GM21717 (cell line): ENCODE measurements around the gene HAUS8.

Experiments
- ATAC-seq: cut with Tn5 transposase; IDR thresholded peaks from one replicate; pipeline ENCODE4 v1.9.1; 2021; ENCODE audit warnings: mild to moderate bottlenecking, moderate library complexity; ENCODE audit not compliant: unreplicated experiment

The HAUS8 gene

DNA sequence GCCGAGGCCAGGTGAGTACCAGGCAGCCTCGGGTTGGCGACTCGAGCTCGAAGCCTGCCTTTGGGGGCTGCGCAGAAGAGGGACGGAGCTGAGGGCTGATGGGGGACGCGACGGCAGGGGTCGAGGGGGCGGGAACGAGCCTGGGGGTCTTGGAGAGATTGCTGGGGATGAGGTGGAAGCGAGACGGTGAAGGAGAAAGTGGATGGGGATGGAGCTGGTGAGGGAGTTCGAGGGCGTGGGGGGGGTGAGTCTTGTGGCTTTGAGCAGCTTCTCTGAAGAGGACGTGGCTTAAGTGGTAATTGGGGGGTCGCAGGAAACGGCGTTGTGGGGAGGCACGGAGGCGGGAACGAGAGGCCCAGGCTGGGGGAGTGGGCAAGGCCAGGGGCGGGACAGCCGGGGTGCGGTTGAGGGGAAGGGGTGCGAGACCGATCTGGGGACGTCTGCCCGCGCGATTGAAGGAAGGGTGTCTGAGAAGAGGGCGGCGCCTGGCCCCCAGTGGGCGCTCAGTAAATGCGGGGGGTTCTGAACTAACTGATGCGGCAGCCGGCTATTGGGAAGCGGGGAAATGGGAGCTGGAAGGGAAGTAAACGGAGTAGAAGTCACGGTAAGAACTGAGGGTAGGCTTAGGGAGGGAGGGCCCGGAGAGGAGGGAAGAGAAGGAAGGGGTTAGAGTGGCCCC, 751 bp upstream of the HAUS8 start:
- ATAC-seq: no peak

DNA sequence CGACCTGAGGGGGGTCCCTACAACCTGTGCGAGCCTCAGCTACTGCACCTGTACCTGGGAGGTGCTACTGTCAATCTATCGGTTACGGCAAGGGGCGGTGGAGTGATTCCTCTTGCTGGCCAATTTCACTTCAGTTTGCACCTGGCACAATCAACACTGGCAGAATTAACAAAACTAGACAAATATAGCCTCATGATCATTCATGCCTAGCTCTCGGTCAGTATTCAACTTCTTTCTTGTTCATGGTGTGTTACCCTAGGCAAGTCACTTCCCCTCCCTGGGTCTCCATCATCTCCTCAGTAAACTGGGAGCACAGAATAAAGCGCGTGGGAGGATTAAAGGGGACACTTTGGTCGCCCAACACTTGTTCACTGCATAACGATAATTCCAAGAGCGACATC, 618 bp downstream of the HAUS8 start:
- peak; percentile 2 for ATAC-seq

DNA sequence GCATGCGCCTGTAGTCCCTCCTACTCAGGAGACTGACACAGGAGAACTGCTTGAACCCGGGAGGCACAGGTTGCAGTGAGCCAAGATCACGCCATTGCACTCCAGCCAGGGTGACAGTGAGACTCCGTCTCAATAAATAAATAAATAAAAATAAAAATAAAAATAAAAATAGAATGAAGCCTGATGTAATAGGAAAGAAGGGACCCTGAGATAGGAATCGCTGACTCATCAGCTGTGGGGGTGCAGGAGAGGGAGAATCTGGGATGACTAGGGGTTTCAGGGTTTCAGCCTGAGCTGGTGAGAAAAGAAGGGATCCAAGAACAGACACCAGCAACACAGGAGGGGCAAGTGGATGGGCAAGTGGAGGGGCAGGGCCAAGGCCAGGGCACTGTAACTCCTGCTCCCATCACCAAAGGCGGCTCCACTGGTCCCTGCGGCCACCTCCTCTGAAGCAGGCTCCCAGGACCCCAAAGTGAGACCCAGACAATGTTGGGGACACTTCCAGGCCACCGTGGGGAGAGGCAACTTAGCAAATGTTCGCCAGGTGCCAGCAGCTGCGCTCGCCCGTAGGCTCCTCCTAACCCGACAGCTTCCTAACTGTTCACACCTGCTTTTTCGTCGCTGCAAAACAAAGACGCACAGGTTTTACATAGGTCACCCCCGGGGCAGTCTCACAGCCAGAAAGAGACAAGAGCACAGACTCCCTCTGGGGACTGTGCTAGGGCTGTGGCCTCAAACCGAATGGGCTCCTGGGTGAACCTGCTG, 1.2 kb downstream of the HAUS8 start:
- ATAC-seq: peak; percentile 4

DNA sequence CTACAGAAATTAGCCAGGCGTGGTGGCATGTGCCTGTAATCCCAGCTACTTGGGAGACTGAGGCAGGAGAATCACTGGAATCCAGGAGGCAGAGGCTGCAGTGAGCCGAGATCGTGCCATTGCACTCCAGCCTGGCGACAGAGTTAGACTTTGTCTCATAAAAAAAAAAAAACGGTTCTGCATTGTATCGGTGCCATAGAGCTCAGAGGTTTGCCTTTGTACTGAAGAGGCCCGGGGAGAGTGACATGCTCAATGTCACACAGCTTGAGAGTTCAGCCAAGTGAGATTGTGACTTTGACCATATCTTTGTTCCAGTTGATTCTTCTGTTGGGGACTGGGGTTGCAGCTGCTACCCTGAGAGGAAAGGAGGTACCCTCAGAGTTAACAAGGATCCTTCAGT, 4.3 kb downstream of the HAUS8 start:
- no peak for ATAC-seq

DNA sequence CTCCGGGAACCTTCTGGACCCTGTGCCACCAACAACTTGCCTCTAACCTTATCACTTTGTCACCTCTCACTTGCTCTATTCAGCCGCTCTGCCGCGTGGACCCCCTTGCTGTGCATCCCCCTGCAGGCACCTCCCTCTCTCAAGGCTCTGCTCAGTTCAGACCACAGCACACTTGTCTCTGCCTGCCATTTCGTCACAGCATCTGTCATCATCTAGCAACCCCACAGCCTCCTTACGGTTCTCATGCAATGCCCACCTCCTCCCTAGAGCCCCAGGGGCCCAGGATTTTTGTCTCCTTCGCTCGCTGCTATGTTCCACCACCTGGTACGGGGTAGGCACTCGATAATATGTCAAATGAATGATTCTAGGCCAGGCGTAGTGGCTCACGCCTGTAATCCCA, 4.8 kb downstream of the HAUS8 start:
- ATAC-seq: no peak

DNA sequence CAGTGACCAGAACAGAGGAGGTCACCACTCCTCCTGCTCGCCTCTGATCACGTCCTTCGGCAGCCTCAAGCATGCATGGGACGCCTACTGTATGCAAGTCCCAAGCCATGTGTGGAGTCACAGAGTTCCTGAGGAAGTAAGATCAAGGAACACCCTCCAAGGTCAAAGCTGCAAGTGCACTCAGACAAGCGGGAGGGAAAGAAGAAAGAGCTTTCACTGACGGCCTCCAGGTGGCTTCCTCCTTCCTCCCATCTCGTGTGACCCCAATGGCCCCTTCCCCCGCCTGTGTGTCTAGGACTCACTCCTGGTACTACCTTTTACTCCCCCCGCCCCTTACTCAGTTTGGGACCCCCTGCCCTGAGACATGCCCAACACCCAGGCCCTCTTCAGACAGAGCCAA, 6.1 kb downstream of the HAUS8 start:
- ATAC-seq: no peak

DNA sequence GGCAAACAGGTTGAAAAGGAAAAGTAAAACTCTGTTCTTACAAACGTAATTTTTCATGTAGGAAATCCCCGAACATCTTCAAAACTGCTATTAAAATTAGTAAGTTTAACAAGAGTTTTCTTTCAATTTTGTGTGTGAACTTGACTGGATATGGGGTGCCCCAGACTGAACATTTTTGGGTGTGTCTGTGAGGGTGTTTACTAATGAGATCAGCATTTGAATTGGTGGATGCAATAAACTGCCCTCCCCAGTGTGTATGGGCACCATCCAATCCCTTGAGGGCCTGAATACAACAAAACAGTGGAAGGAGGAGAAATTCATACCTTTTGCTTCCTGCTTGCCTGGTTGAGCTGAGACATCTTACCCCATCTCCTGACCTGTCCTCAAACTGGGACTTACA, 11.8 kb downstream of the HAUS8 start:
- ATAC-seq: no peak

DNA sequence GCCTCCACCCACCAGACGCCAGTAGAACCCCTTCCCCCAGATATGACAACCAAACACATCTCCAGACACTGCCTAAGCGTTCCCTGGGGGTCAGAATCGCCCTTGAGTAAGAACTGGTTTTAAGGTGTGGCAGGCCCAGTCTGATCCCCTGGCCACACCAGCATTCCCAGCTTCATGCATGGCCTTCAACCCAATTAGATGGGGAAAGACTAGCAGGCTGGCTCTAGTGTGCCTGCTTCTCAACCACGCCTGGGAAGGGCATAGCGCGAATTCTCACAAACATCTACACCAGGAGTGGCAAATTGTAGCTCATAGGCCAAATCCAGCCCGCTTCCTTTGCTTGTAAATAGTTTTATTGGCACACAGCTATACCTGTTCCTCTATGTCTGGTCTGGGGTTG, 13.6 kb downstream of the HAUS8 start:
- no peak for ATAC-seq

DNA sequence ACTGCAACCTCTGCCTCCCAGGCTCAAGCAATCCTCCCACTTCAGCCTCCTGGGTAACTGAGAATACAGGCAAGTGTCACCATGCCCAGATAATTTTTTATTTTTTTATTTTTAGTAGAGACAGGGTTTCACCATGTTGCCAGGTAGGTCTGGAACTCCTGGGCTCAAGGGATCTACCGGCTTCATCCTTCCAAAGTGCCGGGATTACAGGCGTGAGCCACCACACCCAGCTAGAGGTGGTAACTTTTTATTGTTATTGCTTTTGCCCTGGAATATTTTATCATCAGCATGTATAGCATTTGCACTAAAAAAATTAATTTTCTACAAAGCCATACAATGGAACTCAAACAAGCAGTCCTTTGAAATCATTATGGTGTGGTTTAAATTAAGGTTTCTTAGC, 14.0 kb downstream of the HAUS8 start:
- ATAC-seq: no peak

DNA sequence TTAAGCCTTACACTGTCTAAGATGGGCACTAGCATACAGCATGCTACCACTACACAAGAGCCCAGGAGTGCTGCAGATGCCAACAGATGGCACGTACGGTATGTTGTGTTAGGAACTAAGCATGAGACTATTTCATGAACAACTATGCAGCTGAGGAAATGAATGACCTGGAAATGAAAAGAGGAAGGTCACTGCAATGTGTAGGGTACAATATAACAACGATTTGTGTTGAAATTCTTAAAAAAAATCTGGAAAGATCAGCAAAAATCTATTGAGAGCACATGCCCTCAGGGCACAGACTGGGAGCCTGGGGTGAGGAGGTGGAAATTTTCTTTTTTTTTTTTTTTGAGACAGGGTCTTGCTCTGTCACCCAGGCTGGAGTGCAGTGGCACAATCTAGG, 14.4 kb downstream of the HAUS8 start:
- ATAC-seq: no peak

DNA sequence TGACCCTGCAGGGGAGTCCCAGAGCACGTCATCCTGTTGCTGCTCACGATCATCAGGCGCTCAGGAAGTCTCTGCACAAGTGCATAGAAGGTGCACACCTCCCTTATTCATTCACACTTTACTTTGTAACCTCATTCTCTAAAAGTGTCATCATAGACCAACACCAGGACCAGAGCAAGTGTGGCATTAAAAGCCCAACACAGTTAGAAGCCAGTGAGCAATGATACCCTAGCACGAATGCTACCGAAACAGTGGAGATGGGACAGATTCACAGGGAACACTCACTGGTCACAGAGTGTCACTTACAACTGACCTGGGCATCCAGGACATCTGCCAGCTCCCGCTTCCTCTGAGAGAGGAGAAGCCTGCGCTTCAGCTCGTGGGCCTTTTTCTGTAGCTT, 17.0 kb downstream of the HAUS8 start:
- no peak for ATAC-seq

DNA sequence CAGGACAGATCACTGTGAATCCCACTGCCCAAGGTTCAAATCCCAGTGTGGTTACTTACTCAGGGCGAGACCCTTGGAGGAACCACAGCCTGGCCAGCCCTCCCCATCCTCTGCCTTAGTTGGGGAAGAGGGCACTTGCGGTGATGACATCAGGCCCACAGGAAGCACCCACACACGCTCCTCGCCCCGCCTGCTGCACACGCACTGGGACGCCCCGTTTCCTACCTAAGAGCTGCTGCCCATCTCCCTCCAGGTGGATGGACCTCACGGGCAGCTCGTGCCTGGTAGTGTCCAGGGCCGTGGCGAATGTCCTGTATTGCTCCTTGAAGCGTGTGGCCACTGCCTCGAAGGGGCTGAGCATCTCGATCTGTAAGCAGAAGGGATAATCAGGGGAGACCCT, 19.6 kb downstream of the HAUS8 start:
- no peak for ATAC-seq

DNA sequence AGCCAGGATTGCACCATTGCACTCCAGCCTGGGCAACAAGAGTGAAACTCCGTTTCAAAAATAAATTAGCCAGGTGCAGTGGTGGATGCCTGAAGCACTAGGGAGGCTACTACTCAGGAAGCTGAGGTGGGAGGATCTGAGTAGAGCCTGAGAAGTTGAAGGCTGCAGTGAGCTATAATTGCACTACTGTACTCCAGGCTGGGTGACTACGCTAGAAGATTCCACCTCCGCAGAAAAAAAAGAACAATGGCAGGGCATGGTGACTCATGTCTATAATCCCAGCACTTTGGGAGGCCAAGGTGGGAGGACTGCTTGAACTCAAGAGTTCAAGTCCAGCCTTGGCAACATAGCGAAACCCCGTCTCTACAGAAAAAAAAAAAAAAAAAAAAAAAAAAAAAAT, 20.5 kb downstream of the HAUS8 start:
- ATAC-seq: no peak

DNA sequence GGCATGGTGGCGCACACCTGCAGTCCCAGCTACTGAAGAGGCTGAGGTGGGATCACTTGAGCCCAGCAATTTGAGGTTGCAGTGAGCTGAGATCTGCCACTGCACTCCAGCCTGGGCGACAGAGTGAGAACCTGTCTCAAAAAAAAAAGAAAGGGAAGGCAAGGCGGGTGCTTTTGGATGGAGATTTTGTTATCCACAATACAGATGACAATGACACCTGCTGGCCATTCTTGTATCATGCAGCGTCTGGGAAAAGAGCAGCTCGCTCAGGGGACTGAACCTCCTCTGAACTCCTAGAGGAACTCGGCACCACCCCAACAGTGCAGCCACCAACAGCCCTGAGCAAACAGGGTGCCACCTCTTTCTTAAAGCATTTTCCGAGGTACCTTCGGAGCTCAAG, 22.8 kb downstream of the HAUS8 start:
- no peak for ATAC-seq

DNA sequence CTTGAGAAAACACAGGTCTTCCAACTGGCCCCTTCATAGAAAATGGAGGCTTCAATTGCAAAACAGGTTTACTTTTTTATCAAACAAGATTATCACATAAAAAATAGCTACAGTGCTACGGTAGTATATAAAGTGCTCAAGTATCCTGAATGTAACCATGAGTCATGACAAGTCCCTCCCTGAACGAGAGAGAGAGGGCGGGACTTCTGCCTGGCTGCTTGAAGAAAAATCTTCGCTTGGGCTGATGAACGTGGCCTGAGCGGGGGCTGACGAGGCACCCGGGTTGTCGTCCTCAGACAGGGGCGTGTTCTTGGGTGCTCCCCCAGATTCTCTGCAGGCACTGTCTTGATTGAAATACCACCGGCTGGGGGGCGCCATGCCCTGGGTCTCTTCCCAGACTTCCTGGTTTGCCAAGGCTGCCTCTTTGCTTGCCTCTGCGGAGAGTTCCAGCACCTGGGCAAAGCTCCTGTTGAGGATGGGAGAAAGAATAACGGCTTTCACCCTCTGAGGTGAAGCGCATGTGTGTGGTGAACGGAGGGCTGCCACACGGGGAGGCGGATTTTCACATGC, 25.5 kb downstream of the HAUS8 start:
- no peak for ATAC-seq

DNA sequence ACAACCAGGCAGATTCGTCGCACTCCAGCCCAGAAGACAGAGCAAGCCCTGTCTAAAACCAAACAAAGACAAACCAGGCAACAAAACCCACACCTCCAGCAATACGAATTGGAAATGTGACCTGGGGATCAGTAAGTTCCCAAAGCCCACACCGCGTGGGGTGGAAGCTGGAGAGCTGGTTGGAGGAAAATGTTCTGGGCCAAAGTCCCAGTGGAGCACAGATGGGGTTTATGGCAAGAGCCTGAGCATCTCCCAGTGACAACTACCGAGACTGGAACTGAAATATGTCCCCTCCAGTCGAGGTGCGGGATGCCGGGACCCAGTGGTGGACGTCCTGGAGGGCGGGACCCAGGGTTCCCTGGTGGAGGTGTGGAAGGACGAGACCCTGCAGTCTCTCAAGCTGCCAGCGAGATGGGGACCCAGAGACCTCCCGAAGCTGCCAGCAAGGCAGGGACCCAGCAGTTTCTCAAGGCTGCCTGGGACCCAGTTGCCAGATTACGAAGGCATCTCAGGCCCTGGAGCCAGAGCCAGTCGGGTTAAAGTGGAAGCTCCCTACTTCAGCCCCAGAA, 26.3 kb downstream of the HAUS8 start:
- no peak for ATAC-seq

DNA sequence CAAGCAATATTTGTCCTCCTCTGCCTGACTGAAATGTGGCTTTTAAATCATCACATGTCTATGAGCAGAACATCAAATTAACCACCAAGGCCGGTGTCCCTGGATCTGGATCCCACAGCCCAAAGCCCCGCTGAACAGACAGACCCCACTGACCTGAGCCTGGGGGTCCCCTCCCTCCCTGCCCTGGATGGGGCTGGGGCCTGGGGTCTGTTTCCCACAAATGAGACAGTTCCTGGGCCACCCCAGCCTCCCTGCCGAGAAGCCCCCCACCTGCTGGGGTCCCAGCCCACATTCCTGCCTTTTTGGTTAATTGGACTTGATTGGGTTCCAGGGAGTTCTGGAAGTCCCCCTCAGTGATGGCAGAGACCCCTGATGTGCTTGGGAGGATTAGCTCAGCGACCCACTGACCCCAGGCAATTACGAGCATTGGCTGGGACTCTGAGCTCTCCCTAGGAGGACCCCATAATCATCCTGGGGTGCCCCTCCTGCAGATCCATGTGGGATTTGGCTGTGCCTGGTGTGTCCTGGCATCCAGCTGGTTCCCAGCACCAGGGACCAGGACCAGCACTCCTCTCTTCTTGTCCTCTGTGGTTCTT, 29.2 kb downstream of the HAUS8 start:
- no peak for ATAC-seq

DNA sequence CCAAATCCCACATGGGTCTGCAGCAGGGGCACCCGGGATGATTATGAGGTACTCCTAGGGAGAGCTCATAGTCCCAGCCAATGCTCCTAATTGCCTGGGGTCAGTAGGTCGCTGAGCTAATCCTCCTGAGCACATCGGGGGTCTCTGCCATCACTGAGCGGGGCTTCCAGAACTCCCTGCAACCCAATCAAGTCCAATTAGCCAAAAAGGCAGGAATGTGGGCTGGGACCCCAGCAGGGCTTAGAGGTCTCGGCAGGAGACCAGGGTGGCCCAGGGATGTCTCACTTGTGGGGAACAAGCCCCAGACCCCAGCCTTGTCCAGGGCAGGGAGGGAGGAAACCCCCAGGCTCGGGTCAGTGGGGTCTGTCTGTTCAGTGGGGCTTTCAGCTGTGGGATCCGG, 31.5 kb downstream of the HAUS8 start:
- no peak for ATAC-seq

DNA sequence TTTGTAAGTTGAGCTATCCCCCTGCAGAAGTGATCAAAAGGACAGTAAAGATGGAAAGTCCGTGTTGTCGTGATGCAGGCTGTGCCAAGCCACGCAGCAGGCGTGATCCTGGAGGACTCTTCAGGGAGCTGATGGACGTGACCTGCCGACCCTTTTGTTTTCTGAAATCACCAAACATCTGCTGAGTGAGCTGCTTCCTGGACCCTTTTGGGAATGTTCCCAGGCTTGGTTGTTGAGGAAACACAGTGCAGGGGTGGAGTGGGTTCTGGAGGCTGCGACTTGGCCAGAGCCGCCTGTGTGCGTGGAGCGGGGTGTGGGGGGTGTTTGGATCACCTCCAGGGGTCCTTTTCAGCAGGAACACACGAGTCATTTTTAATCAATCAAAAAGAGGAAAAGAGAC, 33.3 kb downstream of the HAUS8 start:
- no peak for ATAC-seq

DNA sequence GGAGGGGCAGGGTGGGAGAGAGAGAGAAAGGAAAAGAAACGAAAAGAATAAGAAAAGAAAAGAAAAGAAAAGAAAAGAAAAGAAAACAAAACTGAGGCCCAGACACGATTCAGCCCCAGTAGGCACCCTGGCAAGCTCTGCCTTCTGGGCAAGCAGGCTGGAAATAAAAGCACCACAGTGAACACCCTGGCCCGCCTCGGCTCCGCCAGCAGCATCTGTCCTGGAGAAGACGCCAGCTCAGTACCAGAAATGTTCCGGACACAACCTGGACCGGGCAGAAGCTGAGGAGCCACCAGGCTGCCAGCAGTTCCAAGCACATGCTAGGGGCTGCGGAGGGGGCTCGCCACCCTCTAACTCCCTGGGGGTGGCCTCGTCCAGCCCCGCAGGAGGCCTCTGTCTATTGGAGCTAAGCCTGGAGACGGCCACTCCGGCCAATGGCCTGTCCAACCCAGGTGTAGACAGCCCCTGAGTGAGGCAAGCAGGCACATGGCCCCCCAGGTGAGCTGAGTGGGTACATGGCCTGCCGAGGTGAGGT, 37.2 kb downstream of the HAUS8 start:
- ATAC-seq: no peak

DNA sequence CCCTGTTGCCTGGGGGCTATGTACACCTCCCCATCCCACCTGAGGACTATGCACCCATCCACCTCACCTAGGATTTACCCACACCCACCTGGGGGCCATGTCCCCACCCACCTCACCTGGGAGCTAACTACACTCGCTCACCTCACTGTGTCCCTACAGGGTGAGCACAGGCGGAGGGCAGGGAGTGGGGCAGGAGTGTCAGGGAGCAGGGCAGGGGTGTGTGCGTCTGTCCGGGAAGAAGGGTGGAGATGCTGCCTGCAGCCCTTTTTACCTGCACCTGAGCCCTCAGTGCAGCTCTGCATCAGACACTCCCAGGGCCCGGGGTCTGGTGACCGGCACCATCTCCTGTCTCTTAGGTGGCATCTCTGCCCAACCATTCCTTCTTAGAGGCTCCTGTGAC, 38.1 kb downstream of the HAUS8 start:
- no peak for ATAC-seq
